HS-5 (cell line): ENCODE data around the gene OTUD4.
A peak's percentile ranks its signal among the peaks of the same experiment; 100 is the strongest.
"Not testable (repeated sequence)": the region's sequence is repeated elsewhere in the genome, so short reads cannot be mapped to it uniquely, and the experiment has no call there.

Experiments
- DNase-seq: peaks from one replicate; pipeline ENCODE4 v3.0.0-alpha.2; 2012; ENCODE audit warnings: low read depth

Gene OTUD4, protein sequence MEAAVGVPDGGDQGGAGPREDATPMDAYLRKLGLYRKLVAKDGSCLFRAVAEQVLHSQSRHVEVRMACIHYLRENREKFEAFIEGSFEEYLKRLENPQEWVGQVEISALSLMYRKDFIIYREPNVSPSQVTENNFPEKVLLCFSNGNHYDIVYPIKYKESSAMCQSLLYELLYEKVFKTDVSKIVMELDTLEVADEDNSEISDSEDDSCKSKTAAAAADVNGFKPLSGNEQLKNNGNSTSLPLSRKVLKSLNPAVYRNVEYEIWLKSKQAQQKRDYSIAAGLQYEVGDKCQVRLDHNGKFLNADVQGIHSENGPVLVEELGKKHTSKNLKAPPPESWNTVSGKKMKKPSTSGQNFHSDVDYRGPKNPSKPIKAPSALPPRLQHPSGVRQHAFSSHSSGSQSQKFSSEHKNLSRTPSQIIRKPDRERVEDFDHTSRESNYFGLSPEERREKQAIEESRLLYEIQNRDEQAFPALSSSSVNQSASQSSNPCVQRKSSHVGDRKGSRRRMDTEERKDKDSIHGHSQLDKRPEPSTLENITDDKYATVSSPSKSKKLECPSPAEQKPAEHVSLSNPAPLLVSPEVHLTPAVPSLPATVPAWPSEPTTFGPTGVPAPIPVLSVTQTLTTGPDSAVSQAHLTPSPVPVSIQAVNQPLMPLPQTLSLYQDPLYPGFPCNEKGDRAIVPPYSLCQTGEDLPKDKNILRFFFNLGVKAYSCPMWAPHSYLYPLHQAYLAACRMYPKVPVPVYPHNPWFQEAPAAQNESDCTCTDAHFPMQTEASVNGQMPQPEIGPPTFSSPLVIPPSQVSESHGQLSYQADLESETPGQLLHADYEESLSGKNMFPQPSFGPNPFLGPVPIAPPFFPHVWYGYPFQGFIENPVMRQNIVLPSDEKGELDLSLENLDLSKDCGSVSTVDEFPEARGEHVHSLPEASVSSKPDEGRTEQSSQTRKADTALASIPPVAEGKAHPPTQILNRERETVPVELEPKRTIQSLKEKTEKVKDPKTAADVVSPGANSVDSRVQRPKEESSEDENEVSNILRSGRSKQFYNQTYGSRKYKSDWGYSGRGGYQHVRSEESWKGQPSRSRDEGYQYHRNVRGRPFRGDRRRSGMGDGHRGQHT

DNA sequence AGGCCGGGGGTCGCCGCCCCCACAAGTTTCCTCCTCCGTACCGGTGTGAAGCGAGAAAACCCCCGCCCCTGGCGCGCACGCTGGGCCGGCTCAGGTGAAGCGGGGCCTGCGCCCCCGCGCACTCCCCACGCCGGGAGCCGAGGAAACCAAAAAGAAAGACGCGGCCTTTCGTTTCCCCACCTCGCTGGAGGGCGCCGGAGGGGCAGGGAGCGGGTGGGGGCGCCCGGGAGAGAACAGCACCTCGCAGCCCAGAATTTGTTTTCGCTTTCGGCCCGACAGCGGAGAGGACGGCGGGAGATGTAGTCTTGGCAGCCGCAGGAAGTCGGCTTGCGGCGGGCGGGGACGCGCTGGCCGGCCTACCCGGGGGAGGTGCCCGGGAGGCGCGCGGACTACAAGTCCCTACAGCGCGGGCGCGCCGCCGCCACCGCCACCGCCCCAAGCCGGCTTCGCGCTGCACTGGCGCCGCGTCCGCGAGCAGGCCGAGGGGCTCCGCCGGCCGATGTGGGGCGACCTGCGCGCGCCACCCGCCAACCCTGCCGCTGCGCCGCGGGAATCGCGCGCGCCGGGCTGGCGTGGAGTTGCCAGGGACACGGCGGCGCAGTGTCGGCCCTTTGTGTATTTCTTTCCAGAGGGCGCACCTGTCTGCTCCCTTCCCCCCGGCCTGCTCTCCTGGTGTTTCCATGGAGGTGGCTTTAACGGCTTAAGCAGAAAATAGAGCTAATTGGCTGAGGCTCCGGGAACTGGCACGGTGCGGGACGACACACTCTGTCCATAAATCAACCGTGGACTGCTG is at the start of gene OTUD4:
Gene OTUD4, minus strand, starts transcription at position 292 of the 793 bp plus-strand sequence. CDS start 616 bp downstream, outside the sequence.
- peak; percentile 68 for DNase-seq

DNA sequence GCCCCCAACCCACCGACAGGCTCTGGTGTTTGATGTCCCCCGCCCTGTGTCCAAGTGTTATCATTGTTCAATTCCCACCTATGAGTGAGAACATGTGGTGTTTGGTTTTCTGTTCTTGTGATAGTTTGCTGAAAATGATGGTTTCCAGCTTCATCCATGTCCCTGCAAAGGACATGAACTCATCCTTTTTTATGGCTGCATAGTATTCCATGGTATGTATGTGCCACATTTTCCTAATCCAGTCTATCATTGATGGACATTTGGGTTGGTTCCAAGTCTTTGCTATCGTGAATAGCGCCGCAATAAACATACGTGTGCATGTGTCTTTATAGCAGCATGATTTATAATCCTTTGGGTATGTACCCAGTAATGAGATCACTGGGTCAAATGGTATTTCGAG is 42.8 kb upstream of the OTUD4 start:
- DNase-seq, result not testable (repeated sequence)

DNA sequence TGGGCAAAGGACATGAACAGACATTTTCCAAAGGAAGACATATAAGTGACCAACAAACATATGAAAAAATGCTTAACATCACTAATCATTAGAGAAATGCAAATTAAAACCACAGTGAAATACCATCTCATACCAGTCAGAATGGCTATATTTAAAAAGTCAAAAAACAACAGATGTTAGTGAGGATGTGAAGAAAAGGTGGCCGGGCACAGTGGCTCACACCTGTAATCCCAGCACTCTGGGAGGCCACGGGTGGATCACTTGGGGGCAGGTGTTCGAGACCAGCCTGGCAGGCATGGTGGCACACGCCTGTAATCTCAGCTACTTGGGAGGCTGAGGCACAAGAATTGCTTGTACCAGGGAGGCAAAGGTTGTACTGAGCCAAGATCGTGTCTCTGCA is 41.1 kb upstream of the OTUD4 start:
- DNase-seq, result not testable (repeated sequence)

DNA sequence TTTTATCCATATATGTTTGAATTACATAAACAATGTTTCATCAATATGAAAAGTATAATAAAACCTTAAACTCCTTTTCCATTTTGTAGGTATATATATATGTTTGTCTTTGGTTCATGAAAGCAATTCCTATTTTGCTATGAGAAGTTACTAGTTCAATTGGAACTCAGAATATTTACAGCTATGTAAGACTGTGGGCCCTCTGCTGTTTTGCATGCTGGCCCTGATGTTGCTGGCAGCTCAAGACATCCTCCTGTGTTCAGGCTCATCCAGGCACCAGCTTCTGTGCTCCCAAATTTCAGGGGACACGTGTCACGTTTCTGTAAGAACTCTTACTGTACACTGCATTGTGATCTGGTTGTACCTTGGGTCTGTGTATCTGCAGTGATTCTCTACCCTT is 38.7 kb upstream of the OTUD4 start:
- no peak for DNase-seq

DNA sequence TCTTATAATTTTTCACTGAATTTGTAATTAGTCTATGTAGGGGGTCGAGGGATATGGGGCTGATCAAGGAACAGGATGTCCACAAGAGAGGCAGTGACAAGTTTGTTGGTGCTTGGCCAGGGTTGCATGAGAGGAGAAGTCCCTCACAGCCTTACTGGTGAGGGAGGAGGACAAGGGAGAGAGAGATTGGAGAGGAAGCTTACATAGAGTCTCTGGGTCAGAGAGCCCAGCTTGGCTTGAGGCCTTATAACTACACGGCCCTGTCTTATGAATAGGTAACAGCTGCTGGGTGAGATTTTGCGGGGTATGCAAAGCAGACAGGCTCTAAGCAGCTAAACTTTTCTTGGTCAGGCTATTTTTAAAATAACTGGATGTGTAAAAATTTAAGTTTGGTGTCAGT is 37.9 kb upstream of the OTUD4 start:
- no peak for DNase-seq

DNA sequence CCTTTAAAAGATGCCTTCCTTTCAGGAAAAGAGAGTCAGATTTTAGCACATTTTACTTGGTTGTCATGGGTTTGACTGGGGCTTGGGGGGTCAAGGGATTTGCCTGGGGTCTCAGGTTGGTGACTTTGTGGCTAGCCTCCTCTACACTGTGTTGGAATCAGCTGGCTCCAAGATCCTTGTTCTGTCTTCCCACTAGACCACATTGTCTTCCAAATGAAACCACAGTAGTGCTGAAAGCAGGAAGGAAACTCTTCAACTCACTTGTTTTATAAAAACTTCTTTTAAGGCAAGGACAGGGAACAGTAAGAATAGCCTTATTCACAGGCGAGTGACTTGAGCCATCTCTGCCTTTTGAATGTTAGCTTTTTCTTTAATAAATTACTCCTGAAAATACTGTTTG is 37.0 kb upstream of the OTUD4 start:
- DNase-seq, result no peak

DNA sequence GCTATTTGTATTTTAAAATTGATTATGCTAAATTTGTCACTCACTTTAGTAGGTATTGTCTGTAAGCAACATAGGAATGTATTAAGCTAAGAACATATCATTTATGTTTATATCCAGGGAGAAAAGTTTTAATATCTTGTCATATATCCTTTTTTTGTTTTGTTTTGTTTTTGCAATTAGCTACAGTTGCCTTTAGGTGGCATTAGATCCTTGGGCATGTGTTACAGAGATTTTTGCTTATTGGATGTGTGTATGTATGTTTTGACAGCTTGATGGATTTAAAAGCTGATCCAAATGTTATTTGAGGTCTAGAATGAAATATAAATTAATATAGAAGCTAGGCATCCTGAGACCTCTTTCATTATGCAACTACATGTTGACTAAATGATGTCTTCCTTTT is 36.1 kb upstream of the OTUD4 start:
- DNase-seq, result no peak

DNA sequence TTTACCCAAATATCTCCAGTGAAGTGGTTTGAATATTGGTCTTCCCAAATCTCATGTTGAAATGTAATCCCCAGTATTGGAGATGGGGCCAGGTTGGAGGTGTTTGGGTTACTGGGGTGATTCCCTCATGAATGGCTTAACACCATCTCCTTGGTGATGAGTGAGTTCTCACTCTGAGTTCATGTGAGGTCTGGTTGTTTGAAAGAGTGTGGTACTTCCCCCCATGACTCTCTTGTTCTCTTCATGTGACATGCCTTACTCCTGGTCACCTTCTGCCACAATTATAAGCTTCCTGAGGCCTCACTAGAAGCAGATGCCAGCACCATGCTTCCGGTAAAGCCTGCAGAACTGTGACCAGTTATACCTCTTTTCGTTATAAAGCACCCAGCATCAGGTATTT is 32.9 kb upstream of the OTUD4 start:
- DNase-seq, result no peak

DNA sequence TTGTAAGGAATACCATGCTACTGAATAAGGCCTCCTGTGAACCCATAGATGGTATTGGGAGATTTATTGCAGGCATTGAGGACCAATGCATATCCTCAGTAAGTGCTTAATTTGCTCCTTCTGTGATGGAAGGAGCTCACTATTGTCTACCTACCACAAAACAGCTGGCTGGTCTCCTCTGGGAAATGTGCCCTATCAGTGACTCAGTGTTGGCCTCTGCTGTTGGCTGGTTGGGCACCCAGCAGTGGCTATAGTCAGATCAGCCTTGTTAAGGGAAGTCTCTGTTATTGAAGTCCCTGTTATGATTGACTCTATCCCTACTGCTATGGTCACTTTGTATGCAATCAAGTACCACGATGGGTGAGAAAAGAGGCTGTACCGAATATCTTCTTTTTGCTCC is 27.5 kb upstream of the OTUD4 start:
- DNase-seq, result no peak

DNA sequence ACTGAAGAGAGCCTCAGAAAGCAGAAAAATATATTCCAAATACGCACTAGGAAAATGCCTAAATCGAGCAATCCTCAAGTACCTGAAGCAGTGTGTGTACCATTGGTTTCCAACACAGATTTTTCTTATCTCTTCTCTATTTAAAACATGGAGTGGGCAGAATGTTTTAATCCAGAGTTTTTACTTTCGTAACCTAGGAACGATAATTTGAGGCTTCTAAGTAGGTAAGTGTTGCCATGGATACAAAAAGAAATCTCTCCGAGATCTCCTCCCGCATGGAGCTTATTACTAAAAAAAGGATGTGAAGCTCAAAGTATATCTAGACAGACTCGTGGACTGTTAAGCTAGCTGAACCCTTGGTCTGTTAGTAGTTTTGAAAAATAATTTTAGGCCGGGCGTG is 23.0 kb upstream of the OTUD4 start:
- DNase-seq, result no peak

DNA sequence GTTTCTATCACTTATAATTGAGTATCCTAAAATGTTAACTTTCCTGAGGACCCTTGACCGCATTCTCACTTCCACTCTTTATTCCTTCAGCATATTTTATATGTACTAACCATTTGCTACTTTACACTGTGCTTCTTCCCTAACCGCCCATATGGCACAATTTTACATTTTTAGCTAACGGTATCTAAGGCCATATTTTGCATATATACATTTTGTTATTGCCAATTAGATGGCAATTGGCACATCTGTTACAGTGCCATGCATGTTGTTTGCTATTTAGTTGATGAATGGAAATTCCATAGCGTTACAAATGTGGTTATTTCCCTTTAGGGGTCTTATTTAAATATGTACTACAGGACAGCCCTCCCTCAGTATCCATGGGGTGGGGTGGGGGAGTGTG is 20.0 kb upstream of the OTUD4 start:
- DNase-seq, result no peak

DNA sequence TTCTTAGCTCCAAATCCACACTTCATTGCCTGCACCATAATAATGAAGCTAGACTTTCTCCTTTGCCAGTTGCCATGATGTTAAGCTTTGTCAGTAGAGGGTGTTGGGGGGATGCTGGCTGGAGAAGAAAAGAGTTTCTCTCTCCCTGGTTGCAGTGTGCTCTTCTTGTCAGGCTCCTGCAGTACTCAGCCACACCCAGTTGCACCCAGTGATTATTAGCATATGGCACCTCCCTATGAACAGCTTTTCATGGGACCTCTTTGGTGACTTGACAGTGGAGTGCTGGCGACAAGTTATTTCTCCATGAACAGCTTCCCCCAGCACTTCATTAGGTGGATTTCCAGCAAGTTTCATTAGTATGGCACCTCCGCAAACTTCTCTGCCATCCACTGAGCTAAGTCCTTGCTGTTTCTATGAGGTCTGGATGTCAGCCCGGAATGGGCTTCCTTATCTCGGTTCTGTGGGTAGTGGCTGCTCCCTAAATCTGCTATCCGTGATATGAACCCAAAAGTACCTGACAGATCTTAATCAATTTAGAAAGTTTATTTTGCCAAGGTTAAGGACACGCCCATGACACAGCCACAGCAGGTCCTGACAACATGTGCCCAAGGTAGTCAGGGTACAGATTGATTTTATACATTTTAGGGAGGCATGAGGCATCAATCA is 18.8 kb upstream of the OTUD4 start:
- DNase-seq, result no peak

DNA sequence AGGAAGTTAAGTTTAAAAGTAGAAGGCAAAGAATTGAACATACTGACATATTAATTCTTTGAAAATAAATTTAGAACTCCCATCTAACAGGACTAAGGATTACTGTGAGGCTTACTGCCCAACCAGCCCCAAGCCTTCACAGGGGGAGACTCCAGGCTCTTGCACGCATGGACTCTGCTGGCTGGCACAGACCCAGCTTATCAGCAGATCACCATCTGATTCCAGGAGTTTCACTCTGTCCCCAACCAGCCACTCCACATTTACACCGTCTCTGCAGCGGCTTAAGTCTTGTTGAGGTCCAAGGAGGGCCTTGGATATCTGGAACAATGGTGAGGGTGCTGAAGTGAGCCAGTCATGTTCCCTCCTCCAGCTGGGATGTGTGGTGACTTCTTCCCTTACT is 16.4 kb upstream of the OTUD4 start:
- DNase-seq, result no peak

DNA sequence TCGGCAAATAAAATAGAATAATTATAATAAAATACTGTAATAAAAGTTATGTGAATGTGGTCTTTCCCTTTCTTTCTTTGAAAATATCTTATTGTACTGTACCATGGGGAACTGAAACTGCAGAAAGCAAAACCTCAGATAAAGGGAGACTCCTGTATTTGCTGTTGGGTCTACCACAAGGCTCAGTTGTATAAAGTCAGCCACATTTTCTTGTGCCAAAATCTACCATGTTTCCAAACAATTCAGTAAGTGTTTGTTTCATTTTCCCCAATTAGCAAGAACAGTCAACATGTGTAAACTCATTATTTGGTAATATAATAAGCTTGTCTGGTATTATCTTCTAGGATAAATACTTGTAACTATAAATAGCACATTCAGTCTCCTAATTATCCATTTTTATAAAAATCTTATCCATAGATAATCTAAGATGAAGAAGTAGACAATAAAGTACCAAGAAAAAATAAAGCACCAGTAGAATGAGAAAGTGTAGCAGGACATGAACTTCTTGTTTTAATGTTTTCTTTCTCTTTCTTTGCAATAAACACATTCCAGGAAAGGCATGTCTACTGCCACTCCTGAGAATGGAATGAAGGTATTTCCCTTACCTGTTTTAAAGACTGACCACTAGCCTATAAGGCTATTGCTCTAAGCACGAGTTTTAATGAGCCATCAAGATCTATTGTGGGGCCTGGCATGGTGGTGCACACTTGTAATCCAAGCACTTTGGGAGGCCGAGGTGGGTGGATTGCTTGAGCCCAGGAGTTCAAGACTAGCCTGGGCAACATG is 15.0 kb upstream of the OTUD4 start:
- DNase-seq, result no peak

DNA sequence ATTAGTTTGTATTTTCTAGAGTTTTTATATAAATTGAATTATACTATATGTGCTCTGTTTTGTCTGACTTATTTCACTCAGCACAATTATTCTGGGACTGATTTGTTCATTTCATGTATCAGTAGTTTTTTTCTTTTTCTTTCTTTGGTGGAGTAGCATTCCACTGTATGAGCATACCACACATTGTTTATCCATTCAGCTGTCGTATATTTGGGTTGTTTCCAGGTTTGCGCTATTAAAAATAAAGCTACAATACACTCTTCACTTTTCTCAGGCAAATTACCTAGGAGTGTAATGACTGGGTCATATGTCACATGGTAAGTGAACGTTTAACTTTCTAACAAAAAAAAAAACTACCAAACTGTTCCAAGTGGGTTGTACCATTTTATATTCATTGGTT is 9.6 kb upstream of the OTUD4 start:
- DNase-seq, result no peak

DNA sequence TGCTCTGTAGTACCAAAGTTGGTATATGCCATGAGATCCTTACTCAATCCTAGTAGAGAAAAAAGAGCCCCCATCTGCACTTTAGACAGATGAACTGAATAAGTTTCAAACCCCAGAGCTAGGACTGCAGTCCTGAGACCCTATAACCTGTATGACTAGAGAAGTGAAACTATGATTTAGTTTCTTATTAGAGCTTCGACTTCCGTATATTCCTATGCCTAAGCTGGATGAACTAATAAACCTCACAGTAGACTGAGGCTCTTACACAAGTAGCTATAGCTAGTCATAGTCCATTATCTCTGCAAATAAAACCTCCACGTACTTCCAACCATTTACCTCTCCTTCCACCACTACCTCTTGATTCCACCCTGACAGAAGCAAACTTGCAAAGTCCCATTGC is 6.3 kb upstream of the OTUD4 start:
- DNase-seq, result no peak

DNA sequence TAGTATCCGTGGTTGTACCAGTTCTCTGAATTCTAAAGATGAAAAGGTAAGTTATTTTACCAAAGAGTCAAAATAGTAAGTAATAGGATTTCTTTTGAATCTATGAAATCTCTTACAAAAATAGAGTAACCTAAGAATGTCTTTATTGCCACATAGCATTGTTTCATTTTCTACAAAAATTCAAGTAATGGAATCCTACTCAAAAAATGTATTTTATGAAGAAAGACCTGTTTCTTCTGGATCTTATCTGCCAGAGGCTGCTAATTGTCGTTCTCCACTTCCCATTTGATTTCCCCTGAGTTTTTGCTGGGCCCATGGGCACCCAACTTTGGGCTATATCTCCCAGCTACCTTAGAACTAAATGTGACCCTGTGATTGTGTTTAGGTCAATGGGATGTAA is 3.2 kb upstream of the OTUD4 start:
- no peak for DNase-seq

DNA sequence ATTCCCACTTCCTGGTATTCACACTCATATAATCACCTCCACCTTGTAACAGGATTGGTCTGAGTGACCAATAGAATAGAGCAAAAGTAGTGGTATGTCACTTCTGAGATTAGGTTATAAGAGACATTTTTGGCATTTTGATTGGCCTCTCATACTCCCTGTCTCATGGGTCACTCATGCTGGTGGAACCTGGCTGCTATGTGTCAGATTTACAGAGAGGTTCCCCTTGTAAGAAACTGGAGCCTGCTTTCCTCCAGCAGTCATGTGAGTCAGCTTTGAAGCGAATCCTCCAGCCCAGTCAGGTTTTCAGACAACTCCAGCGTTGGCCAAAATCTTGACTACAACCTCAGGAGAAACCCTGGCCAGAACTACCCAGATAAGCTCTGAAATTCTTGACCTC is 2.6 kb upstream of the OTUD4 start:
- DNase-seq, result no peak

DNA sequence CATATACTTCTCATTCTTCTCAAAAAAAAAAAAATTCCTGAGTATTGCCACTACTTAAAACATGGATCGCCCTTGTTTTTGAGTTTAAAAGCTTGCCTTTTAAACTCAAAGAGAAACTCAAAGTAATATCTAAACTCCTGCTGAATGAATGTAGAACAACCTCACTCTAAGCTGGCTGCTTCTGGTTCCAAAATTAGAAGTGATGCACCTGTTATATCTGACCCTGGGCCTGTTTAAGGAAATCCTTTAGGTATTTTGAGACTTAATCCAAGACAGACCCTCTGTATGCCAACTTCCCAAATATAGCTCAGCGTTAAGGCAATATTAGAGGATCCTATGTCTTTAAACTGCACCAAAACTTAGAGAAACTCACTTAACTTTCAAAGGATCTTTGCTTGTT is 1.8 kb upstream of the OTUD4 start:
- no peak for DNase-seq

DNA sequence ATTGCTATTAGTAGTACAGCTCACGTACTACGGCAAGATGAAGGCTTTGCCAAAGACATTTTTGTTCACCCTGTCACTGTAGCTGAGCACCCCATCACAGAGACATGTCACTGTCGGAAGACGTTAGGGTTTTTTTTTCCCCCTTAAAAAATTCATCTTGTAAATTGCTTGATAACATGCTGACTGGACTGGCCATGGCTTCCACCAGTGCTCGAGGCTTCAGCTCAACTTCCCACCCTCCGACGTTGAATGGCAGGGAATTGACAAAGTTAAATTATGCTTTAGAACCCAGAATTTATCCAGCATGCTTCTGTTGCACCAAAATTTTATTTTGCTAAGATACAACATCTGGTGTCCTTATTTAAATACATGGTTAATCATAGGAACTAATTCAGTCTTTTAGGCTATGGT is 707 bp upstream of the OTUD4 start:
- no peak for DNase-seq

DNA sequence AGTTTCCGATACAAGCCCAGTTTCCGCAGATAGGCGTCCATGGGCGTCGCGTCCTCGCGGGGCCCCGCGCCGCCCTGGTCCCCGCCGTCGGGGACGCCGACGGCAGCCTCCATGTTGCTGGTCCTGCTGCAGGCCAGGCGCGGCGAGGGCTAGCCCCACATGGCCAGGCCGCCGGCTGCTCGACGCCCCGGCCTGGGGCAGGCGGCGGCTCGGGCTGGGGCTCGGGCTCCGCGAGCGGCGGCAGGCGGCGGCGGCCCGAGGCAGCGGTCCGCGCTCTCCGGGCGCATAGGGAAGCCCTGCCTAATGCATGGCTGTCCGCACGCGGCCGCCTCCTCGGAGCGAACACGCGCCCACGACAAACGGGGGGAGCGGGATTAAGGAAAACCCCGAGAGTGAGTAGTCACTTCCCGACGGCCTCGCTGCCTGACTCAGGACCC is 510 bp downstream of the OTUD4 start:
- not testable (repeated sequence) for DNase-seq
